Smooth muscle cell (in vitro differentiated cells): Measurements from ENCODE around the gene CIB4. TPM values are rescaled to one million over a fixed set of nuclear protein-coding genes. Genes with fewer than 3 reads are reported as not detected.

Source experiments
- DNase-seq: peaks from one replicate; lab custom pipeline; 2025; ENCODE audit not compliant: unreplicated experiment; lab: John Stamatoyannopoulos, UW
- H2AFZ ChIP-seq: fragments of 200-600 bp; sonication (generic); 2 replicates; pipeline ENCODE4 v1.6.0; 2016; ENCODE audit warnings: antibody characterized with exemption, low read depth, mild to moderate bottlenecking
- H3F3A ChIP-seq: fragments of 200-600 bp; sonication (generic); 2 replicates; pipeline ENCODE4 v1.6.0; 2017; ENCODE audit warnings: antibody characterized with exemption, low read depth
- H3K27ac ChIP-seq: fragments of 200-600 bp; sonication (generic); 2 replicates; pipeline ENCODE4 v1.5.1; 2016; ENCODE audit warnings: low read depth, mild to moderate bottlenecking
- H3K27me3 ChIP-seq: fragments of 200-600 bp; sonication (generic); 2 replicates; pipeline ENCODE4 v1.6.1; 2016; ENCODE audit warnings: low read depth, mild to moderate bottlenecking
- H3K36me3 ChIP-seq: fragments of 200-600 bp; sonication (generic); 2 replicates; pipeline ENCODE4 v1.5.1; 2016; ENCODE audit warnings: low read depth
- H3K4me1 ChIP-seq: fragments of 200-600 bp; sonication (generic); 2 replicates; pipeline ENCODE4 v1.5.1; 2016; ENCODE audit warnings: low read depth
- H3K4me2 ChIP-seq: fragments of 200-600 bp; sonication (generic); 2 replicates; pipeline ENCODE4 v1.6.0; 2016; ENCODE audit warnings: mild to moderate bottlenecking
- H3K4me3 ChIP-seq: fragments of 200-600 bp; sonication (generic); 2 replicates; pipeline ENCODE4 v1.5.1; 2016; ENCODE audit warnings: mild to moderate bottlenecking
- H3K79me2 ChIP-seq: fragments of 200-600 bp; sonication (generic); 2 replicates; pipeline ENCODE4 v1.6.0; 2016; ENCODE audit warnings: low read depth, mild to moderate bottlenecking
- H3K9ac ChIP-seq: fragments of 200-600 bp; sonication (generic); 2 replicates; pipeline ENCODE4 v1.6.0; 2016; ENCODE audit warnings: low read depth
- H3K9me3 ChIP-seq: fragments of 200-600 bp; sonication (generic); replicated peaks from 2 replicates; pipeline ENCODE4 v1.5.1; 2016; ENCODE audit warnings: low read depth
- H4K20me1 ChIP-seq: fragments of 200-600 bp; sonication (generic); 2 replicates; pipeline ENCODE4 v1.6.0; 2016; ENCODE audit warnings: low read depth
- CTCF ChIP-seq: fragments of 200-600 bp; sonication (generic); IDR thresholded peaks from 2 replicates; pipeline ENCODE4 v1.5.1; 2017; ENCODE audit warnings: borderline replicate concordance, mild to moderate bottlenecking, antibody characterized with exemption; ENCODE audit not compliant: insufficient read depth, poor library complexity, severe bottlenecking
- WGBS: methylation state at CpG from one replicate; pipeline ENCODE4 v1.1.7; 2016; ENCODE audit warnings: low lambda C conversion rate; 5-methylcytosine and 5-hydroxymethylcytosine counted together
- polyA plus RNA-seq: library from polyadenylated mRNA; unstranded; fragments of >200 nt; fragmentation: Nextera tagmentation; extraction: Ambion mirVana; gene quantifications from 2 replicates; pipeline ENCODE4 v1.2.1, GENCODE V29; 2016
- total RNA-seq: library from RNA; depleted of rRNA; stranded (reverse); fragments of >200 nt; gene quantifications from 2 replicates; pipeline ENCODE4 v1.2.3, GENCODE V29; 2014

CIB4 gene
- total and polyA plus RNA-seq, 2 experiments from 2014 or later: not detected

GRCh38 chr2:26535663-26536275 lies 105.4 kb downstream of the CIB4 start:
- Histone ChIP-seq H3K79me2 (no peaks in the 10 kb centered on the region), H3K4me2 (no peak overlapping the region), H3F3A (no peaks in the 10 kb centered on the region), H4K20me1 (no peaks in the 10 kb centered on the region), H3K4me1 (no peaks in the 10 kb centered on the region), H3K27me3 (no peaks in the 10 kb centered on the region), H3K9me3 (no peaks in the 10 kb centered on the region), H3K4me3 (no peak overlapping the region), H3K9ac (no peak overlapping the region), H2AFZ (no peak overlapping the region), H3K36me3 (no peaks in the 10 kb centered on the region), H3K27ac (no peak overlapping the region)
- WGBS: 87% methylated on average over 8 of the region's 8 CpGs
- no peak for DNase-seq
- TF ChIP-seq CTCF: no peak

GRCh38 chr2:26534865-26535662 lies 106.1 kb downstream of the CIB4 start:
- no peak overlapping the region for H3K27ac ChIP-seq
- H2AFZ ChIP-seq: no peak overlapping the region
- no peaks in the 10 kb centered on the region for H3K9me3 ChIP-seq
- H3K4me2 ChIP-seq: no peak overlapping the region
- H3F3A ChIP-seq: no peaks in the 10 kb centered on the region
- no peak for DNase-seq
- TF ChIP-seq CTCF: no peak
- no peak overlapping the region for H3K4me3 ChIP-seq
- no peaks in the 10 kb centered on the region for H3K79me2 ChIP-seq
- H3K36me3 ChIP-seq: no peaks in the 10 kb centered on the region
- H3K27me3 ChIP-seq: no peaks in the 10 kb centered on the region
- H4K20me1 ChIP-seq: no peaks in the 10 kb centered on the region
- H3K4me1 ChIP-seq: peaks cover 3% of the 10 kb centered on the region
- no peak overlapping the region for H3K9ac ChIP-seq
- 94% methylated on average over 12 of the region's 13 CpGs for WGBS

- Histone ChIP-seq H4K20me1 (no peaks in the 10 kb centered on the region), H3K79me2 (no peaks in the 10 kb centered on the region), H3K9ac (no peak overlapping the region), H3K4me1 (peaks cover 7% of the 10 kb centered on the region), H2AFZ (no peak overlapping the region), H3K27ac (no peak overlapping the region), H3K36me3 (no peaks in the 10 kb centered on the region), H3K4me3 (no peak overlapping the region), H3F3A (no peaks in the 10 kb centered on the region), H3K9me3 (no peaks in the 10 kb centered on the region), H3K27me3 (no peaks in the 10 kb centered on the region), H3K4me2 (no peak overlapping the region)
- WGBS: 89% methylated on average over 4 of the region's 4 CpGs
- DNase-seq: no peak
- TF ChIP-seq CTCF: no peak
These were observed 106.9 kb downstream of the CIB4 start for GRCh38 chr2:26534098-26534864.
